Stimulated activated CD4-positive, alpha-beta T cell treated with anti-CD3 and anti-CD28 coated beads, Interleukin-15, amount 100 ng/mL, for 24 hours (primary cell): Measurements from ENCODE around the gene ST8SIA2.

Experiments
- DNase-seq: peaks from one replicate; pipeline ENCODE4 v3.0.0-alpha.2; 2020

The ST8SIA2 gene

GRCh38 chr15:92499731-92500530 lies 106.2 kb downstream of the ST8SIA2 start:
- no peak for DNase-seq

GRCh38 chr15:92502336-92502735 lies 108.7 kb downstream of the ST8SIA2 start:
- no peak for DNase-seq

GRCh38 chr15:92502930-92503857 lies 109.5 kb downstream of the ST8SIA2 start:
- no peak for DNase-seq

GRCh38 chr15:92503889-92504288 lies 110.2 kb downstream of the ST8SIA2 start:
- DNase-seq, result no peak

GRCh38 chr15:92505611-92506010 lies 111.9 kb downstream of the ST8SIA2 start:
- DNase-seq, result no peak

GRCh38 chr15:92506506-92506905 lies 112.8 kb downstream of the ST8SIA2 start:
- no peak for DNase-seq

GRCh38 chr15:92510163-92510882 lies 116.6 kb downstream of the ST8SIA2 start:
- DNase-seq, result no peak
